8988T (cell line): ENCODE measurements around the gene SUPT3H.
"Not testable (repeated sequence)": the region's sequence is repeated elsewhere in the genome, so short reads cannot be mapped to it uniquely, and the experiment has no call there.

ENCODE experiments used
- DNase-seq: peaks from one replicate; pipeline ENCODE4 v3.0.0; 2011

Gene SUPT3H

GRCh38 chr6:44867571-44868334 is 510.0 kb downstream of the SUPT3H start:
- DNase-seq = no peak

- not testable (repeated sequence) for DNase-seq
These were observed 512.5 kb downstream of the SUPT3H start for GRCh38 chr6:44865184-44865583.

- no peak for DNase-seq
These were observed 517.8 kb downstream of the SUPT3H start for GRCh38 chr6:44859901-44860410.

- no peak for DNase-seq
These were observed 518.7 kb downstream of the SUPT3H start for GRCh38 chr6:44858998-44859397.

- no peak for DNase-seq
These were observed 521.3 kb downstream of the SUPT3H start for GRCh38 chr6:44856479-44856878.

- DNase-seq = no peak
These were observed 521.9 kb downstream of the SUPT3H start for GRCh38 chr6:44855562-44856411.

GRCh38 chr6:44854712-44855443 is 522.9 kb downstream of the SUPT3H start:
- DNase-seq = no peak

- DNase-seq = no peak
These were observed 526.6 kb downstream of the SUPT3H start for GRCh38 chr6:44851176-44851575.

GRCh38 chr6:44850312-44850711 is 527.4 kb downstream of the SUPT3H start:
- DNase-seq = no peak

- DNase-seq = no peak
These were observed 527.9 kb downstream of the SUPT3H start for GRCh38 chr6:44849806-44850205.

- DNase-seq = no peak
These were observed 534.0 kb downstream of the SUPT3H start for GRCh38 chr6:44843734-44844133.

- DNase-seq = no peak
These were observed 535.1 kb downstream of the SUPT3H start for GRCh38 chr6:44842616-44843015.

GRCh38 chr6:44841829-44842228 is 535.9 kb downstream of the SUPT3H start:
- DNase-seq = no peak

- DNase-seq = no peak
These were observed 540.0 kb downstream of the SUPT3H start for GRCh38 chr6:44837741-44838140.

GRCh38 chr6:44837255-44837654 is 540.5 kb downstream of the SUPT3H start:
- DNase-seq = no peak

- DNase-seq = no peak
These were observed 544.5 kb downstream of the SUPT3H start for GRCh38 chr6:44833248-44833647.

- no peak for DNase-seq
These were observed 546.6 kb downstream of the SUPT3H start for GRCh38 chr6:44831002-44831610.

- no peak for DNase-seq
These were observed 547.9 kb downstream of the SUPT3H start for GRCh38 chr6:44829836-44830235.

- no peak for DNase-seq
These were observed 549.0 kb downstream of the SUPT3H start for GRCh38 chr6:44828780-44829179.

- DNase-seq = no peak
These were observed 551.6 kb downstream of the SUPT3H start for GRCh38 chr6:44826025-44826676.

GRCh38 chr6:44825273-44825672 is 552.5 kb downstream of the SUPT3H start:
- DNase-seq = no peak

GRCh38 chr6:44824567-44824966 is 553.2 kb downstream of the SUPT3H start:
- DNase-seq = no peak
